ENCODE measurements around the gene OR8G5.

DNA sequence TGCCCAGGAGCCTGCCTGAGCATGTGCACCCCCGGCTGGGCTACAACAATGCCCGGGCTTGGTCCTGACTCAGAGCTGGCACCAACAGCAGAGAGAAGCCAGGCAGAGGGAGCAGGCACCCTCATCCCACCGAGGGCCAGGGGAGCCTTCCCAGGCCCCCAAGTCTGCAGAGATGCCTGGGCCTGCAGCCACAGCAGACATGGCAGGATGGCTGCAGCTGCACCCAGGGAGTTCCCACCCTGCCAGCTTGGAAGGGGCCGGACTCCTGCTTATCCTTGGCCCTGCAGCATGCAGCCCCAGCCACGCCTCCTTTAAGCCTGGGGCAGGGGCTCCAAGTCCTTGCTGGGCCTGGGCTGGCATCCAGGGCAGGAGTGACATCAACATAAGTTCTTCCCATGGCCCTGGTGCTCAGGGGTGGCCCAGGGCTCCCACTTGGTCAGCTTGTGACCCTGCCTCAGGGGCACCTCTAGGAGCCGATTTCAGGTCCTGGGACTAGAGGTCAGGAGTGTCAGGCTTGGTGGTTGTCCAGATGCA lies 46.3 kb upstream of the OR8G5 start:
- TF ChIP-seq GLIS3 (CRISPR knock-in tag; IDR thresholded peaks at IDR 0.05), result no peak
- TF ChIP-seq TCF4 (CRISPR knock-in tag; IDR thresholded peaks at IDR 0.05; ENCODE audit: borderline replicate concordance), result no peak
- TF ChIP-seq CSDC2 (CRISPR knock-in tag; IDR thresholded peaks at IDR 0.05), result no peak
- TF ChIP-seq, protein P1, sequence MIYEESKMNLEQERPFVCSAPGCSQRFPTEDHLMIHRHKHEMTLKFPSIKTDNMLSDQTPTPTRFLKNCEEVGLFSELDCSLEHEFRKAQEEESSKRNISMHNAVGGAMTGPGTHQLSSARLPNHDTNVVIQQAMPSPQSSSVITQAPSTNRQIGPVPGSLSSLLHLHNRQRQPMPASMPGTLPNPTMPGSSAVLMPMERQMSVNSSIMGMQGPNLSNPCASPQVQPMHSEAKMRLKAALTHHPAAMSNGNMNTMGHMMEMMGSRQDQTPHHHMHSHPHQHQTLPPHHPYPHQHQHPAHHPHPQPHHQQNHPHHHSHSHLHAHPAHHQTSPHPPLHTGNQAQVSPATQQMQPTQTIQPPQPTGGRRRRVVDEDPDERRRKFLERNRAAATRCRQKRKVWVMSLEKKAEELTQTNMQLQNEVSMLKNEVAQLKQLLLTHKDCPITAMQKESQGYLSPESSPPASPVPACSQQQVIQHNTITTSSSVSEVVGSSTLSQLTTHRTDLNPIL (CRISPR knock-in tag; IDR thresholded peaks at IDR 0.05; ENCODE audit: low read depth), result no peak
- TF ChIP-seq ESRRG (CRISPR knock-in tag; IDR thresholded peaks at IDR 0.05), result no peak
- TF ChIP-seq ZNF565 (CRISPR knock-in tag; conservative IDR thresholded peaks at IDR 0.05; ENCODE audit: low read depth), result no peak
- no peak for TF ChIP-seq ARNTL (CRISPR knock-in tag; IDR thresholded peaks at IDR 0.05; ENCODE audit: borderline replicate concordance, low read depth)
- TF ChIP-seq OSR1 (CRISPR knock-in tag; IDR thresholded peaks at IDR 0.05), result no peak
- TF ChIP-seq ISL1 (CRISPR knock-in tag; IDR thresholded peaks at IDR 0.05), result no peak

Measured in SK-N-SH treated with all-trans-retinoic acid at 6 μM for 48 hours (cell line).